NCI-H524 treated with DMSO at 0.1 percent for 48 hours (cell line): ENCODE data around the gene LPCAT1.

Experiments used
- DNase-seq: peaks from one replicate; lab custom pipeline; 2025; lab: John Stamatoyannopoulos, UW

Gene LPCAT1

GRCh38 chr5:1555011-1555807 is 31.4 kb upstream of the LPCAT1 start:
- DNase-seq = no peak

- DNase-seq = no peak
Observed at GRCh38 chr5:1554410-1554967, 30.7 kb upstream of the LPCAT1 start.

GRCh38 chr5:1553539-1554409 is 30.0 kb upstream of the LPCAT1 start:
- no peak for DNase-seq

GRCh38 chr5:1552521-1553255 is 28.9 kb upstream of the LPCAT1 start:
- no peak for DNase-seq

- no peak for DNase-seq
Observed at GRCh38 chr5:1551426-1552301, 27.9 kb upstream of the LPCAT1 start.

- no peak for DNase-seq
Observed at GRCh38 chr5:1550287-1551076, 26.7 kb upstream of the LPCAT1 start.

GRCh38 chr5:1549475-1550030 is 25.8 kb upstream of the LPCAT1 start:
- no peak for DNase-seq

GRCh38 chr5:1548702-1549474 is 25.1 kb upstream of the LPCAT1 start:
- no peak for DNase-seq

GRCh38 chr5:1547655-1548054 is 23.9 kb upstream of the LPCAT1 start:
- DNase-seq = no peak

GRCh38 chr5:1547236-1547635 is 23.5 kb upstream of the LPCAT1 start:
- no peak for DNase-seq

GRCh38 chr5:1546556-1546955 is 22.8 kb upstream of the LPCAT1 start:
- no peak for DNase-seq

- DNase-seq = peak; percentile 81
Observed at GRCh38 chr5:1545805-1546355, 22.1 kb upstream of the LPCAT1 start.

GRCh38 chr5:1545126-1545804 is 21.5 kb upstream of the LPCAT1 start:
- no peak for DNase-seq

- DNase-seq = no peak
Observed at GRCh38 chr5:1544294-1544961, 20.7 kb upstream of the LPCAT1 start.

- DNase-seq = no peak
Observed at GRCh38 chr5:1543398-1544293, 19.9 kb upstream of the LPCAT1 start.

- no peak for DNase-seq
Observed at GRCh38 chr5:1542781-1543180, 19.0 kb upstream of the LPCAT1 start.
